HL-60/S4 (cell line): ENCODE data around the gene NRG3.

Experiments
- in situ Hi-C: fragments of 300-500 bp; cut with MboI; formaldehyde crosslinking; loops from 2 replicates; pipeline ENCODE4 v1.14.3; 2022; ENCODE audit warnings: low sequenced_read_pairs

Gene NRG3

GRCh38 chr10:82208726-82209125, 333.7 kb downstream of the NRG3 start:
- in situ Hi-C loops, result no loop called here

- in situ Hi-C loops, result no loop called here
These were observed 335.3 kb downstream of the NRG3 start for GRCh38 chr10:82210331-82210730.

- in situ Hi-C loops, result no loop called here
These were observed 336.4 kb downstream of the NRG3 start for GRCh38 chr10:82211346-82211745.

GRCh38 chr10:82212753-82213152, 337.8 kb downstream of the NRG3 start:
- in situ Hi-C loops, result no loop called here

- in situ Hi-C loops, result no loop called here
These were observed 338.8 kb downstream of the NRG3 start for GRCh38 chr10:82213784-82214183.

DNA sequence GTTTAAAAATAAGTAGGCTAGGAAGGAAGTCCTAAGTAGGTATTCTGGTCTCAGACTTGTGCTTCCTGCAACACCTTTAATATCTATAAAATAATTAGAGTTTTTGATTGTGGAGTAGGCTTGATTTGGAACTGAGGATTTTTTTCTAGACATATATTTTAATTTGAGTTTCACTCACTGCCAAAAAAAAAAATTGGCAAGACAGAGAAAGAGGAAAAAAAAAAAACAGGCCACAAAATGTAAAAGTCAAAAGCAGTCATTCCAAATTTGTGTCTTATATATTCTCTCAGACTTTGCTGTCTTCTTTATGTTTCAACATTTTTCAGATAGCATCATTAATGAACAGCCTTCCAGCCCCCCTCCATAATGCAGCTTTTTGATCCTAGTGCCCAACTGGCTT, 346.1 kb downstream of the NRG3 start:
- in situ Hi-C loops, result no loop called here

DNA sequence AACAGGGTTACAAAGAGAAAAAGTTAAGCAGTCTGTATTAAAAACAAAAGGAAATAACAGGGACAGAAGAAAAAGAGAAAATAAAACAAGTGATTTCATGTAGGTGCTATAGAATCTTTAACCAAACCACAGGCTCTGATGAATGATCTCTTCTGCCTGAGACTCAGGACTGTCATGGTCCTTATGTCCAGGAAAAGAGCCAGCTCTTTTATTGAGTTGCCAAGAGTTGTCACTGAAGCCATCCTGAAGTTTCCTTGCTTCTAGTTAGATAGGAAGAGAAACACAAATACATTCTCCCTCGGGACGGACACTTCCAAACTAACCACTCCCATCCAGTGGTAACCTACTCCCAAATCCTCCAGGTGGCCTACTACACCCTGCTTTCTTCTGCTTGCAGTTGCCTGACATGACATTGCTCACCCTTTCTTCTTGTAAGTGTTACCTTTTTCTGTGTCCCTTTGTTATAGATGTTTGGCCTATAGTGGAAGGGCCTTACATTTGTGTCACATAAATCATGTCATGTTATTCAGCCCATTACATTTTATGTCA, 346.7 kb downstream of the NRG3 start:
- in situ Hi-C loops, result no loop called here

DNA sequence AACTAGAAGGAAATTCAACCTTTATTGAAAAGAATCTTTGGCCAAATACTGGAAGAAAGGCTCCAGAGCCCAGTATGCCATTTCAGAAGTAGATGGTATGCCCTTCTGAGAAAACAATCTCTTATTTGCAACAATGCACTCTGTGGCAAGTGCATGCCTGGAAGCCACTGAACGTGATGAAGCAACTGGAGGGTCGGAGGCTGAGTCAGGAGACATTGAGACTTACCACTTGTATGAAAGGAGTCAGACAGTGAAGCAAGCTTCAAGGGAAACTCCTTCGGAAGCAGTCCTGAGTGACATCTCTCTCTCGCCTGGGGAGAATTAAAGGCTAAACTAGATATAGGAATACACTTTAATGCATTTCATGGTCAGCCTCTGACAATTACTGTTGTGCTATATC, 353.7 kb downstream of the NRG3 start:
- in situ Hi-C loops, result no loop called here

- in situ Hi-C loops, result no loop called here
These were observed 359.2 kb downstream of the NRG3 start for GRCh38 chr10:82234173-82234572.

GRCh38 chr10:82236084-82236731, 361.2 kb downstream of the NRG3 start:
- in situ Hi-C loops, result no loop called here

DNA sequence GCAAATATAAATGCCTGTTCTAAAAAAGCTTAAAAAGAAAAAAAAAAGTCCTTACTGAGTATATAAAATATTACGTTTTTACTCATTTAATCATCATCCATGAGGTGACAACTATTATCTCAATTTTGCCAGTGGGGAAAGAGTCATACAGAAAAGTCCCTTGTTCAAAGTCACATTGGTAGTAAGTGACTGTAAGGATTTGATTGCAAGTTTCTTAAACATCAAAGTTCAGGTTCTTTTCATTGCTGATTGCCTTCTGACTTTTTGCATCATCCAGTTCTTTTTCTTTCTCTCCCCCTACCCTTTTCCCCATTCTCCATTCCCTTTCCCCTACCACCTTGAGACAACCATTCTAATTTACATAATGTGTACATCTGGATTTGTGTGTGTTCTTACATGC, 363.3 kb downstream of the NRG3 start:
- in situ Hi-C loops, result no loop called here

DNA sequence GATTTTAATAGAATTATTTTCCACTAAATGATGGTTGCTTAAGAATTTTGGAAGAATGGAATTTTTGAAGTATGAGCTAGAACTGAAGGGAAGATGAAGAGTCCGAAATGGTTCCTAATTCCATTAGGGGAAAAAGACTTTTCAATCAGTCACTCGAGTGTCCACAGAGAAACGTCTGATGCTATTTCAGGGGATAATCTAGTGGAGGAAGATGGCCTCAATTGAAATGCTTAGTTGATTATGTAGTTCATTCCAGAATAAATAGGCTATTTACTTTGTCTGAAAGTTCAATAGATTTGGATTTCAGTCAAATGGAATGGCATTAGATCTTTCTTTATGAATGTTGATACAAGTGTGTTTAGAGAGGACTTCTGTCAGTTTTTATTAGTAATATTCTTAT, 365.4 kb downstream of the NRG3 start:
- in situ Hi-C loops, result no loop called here

GRCh38 chr10:82242778-82243177, 367.8 kb downstream of the NRG3 start:
- in situ Hi-C loops, result no loop called here

GRCh38 chr10:82245157-82245556, 370.2 kb downstream of the NRG3 start:
- in situ Hi-C loops, result no loop called here

GRCh38 chr10:82245906-82246560, 371.0 kb downstream of the NRG3 start:
- in situ Hi-C loops, result no loop called here

DNA sequence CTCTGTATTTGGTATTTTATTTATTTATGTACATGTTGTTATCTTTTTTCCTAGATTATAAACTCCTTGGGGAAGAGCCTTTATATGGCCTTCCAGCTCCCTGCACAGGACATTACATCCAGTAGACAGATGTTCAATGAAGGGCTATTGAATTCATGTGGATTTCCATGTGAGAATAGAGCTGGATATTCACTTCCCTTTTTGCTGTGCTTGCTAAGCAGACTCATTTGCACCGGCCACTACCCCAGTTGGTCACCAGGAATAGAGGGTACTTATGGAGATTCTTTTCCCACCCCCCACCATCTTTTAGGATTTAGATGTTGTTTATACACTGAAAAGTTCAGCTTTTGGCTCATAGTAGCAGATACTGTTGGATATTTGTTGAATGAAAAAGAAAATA, 374.1 kb downstream of the NRG3 start:
- in situ Hi-C loops, result no loop called here

DNA sequence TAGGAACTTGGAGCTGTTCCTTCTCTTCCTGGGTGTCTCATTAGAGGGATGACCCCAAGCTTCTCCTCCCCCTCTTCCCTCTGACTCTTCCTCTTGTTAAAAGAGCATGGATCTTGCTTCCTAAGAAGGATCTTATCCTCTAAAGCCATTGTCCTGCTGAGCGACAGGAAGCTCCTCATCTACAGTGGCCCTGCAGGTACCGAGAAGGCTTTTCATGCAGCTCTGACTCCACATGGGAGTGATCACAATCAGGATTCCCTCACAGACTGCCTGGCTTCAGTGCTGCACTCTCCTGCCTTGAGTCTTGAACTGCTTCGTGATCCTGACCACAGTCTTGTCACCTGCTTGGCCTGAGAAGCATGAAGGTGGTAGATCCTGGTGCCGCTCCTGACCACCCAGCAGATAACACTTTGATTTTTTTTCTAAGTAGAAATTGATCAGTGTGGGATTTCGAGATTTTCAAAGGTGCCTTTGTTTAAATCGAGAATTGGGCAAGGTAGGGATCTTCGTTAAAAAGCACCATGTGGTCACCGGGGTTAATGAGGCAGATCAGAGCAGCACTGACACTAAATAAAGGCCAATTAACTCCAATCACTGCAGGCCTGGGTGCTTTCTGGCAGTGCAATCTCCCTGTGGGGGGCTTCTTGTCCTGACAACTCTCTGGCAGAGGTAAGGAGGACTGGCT, 376.4 kb downstream of the NRG3 start:
- in situ Hi-C loops, result no loop called here

GRCh38 chr10:82252081-82252480, 377.1 kb downstream of the NRG3 start:
- in situ Hi-C loops, result no loop called here

DNA sequence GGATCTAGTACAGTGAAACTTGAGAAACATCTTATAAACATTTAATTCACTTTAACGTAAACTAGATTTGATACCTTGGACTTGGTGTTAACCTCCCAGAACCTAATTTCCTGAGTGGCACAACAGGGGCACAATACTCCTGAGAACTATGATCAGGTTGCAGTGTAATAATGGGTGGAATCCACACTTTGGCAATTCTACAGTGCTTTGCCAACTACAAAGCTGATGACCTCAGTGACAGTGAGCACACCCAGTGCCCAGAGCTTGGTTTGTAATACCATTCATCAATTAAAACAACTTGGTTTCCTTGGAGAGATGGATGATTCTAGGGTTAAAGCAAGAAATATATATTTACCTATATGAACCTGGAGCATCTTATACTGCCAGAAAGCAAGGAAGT, 379.2 kb downstream of the NRG3 start:
- in situ Hi-C loops, result no loop called here

GRCh38 chr10:82256275-82256674, 381.3 kb downstream of the NRG3 start:
- in situ Hi-C loops, result no loop called here

GRCh38 chr10:82266438-82266837, 391.4 kb downstream of the NRG3 start:
- in situ Hi-C loops, result no loop called here

DNA sequence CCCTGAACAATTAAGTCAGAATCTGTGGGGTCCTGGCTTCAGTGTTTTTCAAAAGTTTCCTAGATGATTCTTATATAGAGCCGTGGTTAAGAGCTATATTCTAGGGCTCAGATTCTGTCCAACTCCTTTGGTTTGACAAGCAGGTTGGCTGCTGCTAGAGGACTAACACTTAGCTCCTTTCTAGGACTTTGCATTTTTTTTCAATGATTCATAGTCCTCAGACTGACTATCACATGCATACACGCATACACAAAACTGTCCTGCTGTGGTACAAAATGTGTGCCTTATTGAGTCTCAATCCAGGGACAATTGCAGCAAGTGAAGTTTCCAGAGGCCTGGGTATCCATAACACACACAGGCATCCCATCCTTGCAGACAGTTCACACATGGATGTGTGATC, 392.0 kb downstream of the NRG3 start:
- in situ Hi-C loops, result no loop called here
